Left kidney (tissue), 2 donors: ENCODE measurements around the gene RIMS1. TPM values are rescaled to one million over a fixed set of nuclear protein-coding genes. Genes with fewer than 3 reads are reported as not detected.

Source experiments
- DNase-seq: peaks from one replicate; pipeline ENCODE4 v3.0.0-alpha.2; 2013
- polyA plus RNA-seq: library from polyadenylated mRNA; unstranded; fragments of 120-200 nt; gene quantifications from one replicate; pipeline ENCODE4 v1.2.1, GENCODE V29; 2013; ENCODE audit not compliant: insufficient read length

Gene RIMS1
- polyA plus RNA-seq, 1 donor = 2.8 TPM

GRCh38 chr6:72084992-72085569, 198.7 kb downstream of the RIMS1 start:
- DNase-seq = peak; percentile 13

DNA sequence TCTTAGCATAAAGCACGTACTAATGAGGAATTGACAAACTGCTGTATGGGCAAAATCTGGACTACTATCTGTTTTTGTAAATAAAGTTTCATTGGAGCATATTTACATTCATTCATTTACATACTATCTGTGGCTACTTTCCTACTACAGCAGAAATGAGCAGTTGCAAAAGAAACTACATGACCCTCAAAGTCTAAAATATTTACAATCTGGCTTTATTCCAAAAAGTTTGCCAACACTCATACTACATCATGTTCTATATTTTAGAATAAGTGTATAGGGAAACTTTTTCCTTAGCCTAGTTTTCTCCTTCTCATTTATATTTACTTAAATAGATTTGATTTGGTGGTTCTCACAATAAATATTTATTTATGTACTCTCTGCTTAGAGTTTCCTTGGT, 208.2 kb downstream of the RIMS1 start:
- no peak for DNase-seq

DNA sequence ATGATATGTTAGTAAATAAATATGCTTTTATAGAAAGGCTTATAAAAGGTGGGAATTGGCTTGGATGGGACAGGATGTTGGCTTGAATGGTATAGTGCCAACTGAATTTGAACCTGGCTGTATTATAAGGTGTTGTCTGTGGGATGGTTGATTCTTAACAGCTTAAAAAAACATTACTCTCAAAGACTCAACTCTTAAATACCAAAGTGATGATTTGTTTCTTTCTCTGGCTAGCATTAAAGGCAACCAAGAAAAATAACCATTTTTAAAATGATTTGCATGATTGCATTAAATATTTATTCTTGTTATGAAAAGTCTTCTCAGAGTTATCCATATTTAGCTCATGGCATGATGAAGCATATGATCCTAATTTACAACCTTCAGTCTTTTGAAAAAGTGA, 216.2 kb downstream of the RIMS1 start:
- no peak for DNase-seq

DNA sequence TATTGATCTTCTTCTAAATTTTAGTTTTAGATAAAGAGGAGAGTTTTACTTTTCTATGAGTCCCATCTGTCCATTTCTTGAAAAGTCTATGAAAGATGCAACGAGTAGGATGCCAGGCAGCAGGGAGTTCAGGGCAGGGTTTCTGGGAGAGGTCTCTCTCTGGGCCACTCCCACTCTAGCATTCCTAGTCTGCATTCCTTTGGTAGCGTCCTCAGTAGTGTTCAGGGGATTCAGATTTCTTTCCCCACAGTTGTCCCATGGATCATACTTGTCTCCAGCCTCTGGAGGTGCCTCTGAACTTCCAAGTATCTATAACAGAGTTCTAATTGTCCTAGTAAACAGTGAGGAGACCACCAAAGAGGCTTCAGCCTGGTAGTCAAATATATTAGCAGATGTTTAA, 225.3 kb downstream of the RIMS1 start:
- no peak for DNase-seq

- no peak for DNase-seq
Observed at GRCh38 chr6:72130327-72130726, 244.0 kb downstream of the RIMS1 start.

GRCh38 chr6:72132427-72132826, 246.1 kb downstream of the RIMS1 start:
- DNase-seq = no peak

GRCh38 chr6:72132851-72133250, 246.5 kb downstream of the RIMS1 start:
- no peak for DNase-seq

DNA sequence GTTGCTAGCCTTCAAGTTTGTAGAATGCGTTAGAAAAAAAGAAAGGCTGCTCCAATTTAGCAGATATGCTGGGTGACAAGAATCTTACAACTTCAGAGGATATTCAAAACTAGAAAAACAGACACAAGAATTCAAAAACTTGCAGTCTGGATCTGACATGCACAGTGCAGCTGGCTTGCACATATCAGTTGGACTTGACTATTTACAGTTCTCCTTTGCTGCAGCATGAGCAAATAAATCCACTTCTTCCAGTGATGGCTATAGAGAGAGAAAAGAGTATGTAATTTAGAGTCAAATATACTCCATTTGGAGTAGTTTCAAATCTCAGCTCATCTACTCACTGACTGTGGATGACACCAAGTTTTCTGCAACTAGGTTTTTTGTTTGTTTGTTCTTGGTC, 247.0 kb downstream of the RIMS1 start:
- no peak for DNase-seq

GRCh38 chr6:72140795-72141194, 254.4 kb downstream of the RIMS1 start:
- DNase-seq = no peak

- DNase-seq = no peak
Observed at GRCh38 chr6:72149715-72150114, 263.4 kb downstream of the RIMS1 start.

- DNase-seq = no peak
Observed at GRCh38 chr6:72151742-72152141, 265.4 kb downstream of the RIMS1 start.

GRCh38 chr6:72175916-72176315, 289.6 kb downstream of the RIMS1 start:
- DNase-seq = no peak

- peak; percentile 39 for DNase-seq
Observed at GRCh38 chr6:72182337-72183246, 296.2 kb downstream of the RIMS1 start.

DNA sequence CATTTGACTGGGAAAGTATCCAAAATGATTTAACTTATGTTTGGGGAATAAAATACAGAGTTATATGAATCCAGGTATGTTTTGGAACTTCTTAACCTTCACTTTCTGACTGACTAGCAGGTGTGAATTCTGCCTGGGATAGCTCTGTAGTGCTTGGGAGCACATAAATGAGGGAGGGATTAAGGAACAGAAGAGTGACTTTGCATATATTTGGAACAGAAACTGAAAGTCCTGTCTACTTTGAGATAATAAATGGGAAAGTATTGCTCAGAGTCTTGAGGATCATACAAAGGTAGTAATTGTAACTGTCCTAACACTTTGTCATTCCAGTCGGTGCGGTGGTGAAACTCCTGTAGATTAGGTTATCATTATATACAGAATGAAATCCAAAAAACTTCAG, 317.6 kb downstream of the RIMS1 start:
- no peak for DNase-seq

GRCh38 chr6:72205500-72205899, 319.1 kb downstream of the RIMS1 start:
- no peak for DNase-seq

DNA sequence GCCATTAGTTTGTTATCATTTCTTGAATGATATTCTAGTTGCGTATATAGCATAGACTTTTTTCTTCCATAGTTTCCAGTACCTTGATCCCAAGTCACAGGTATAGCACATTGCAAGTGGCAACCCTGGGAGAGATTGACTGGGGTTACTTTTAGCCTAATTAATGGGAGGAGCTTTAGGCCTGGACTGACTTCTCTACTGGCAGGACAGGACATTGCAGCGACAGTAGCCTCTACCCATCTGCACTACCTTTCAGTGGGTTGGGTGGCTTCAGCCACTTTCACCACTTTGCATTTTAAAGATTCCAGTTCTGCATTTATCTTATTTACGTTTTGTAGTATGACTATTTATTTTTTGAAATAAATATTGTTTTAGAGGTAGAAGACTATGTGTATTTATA, 320.3 kb downstream of the RIMS1 start:
- DNase-seq = no peak

DNA sequence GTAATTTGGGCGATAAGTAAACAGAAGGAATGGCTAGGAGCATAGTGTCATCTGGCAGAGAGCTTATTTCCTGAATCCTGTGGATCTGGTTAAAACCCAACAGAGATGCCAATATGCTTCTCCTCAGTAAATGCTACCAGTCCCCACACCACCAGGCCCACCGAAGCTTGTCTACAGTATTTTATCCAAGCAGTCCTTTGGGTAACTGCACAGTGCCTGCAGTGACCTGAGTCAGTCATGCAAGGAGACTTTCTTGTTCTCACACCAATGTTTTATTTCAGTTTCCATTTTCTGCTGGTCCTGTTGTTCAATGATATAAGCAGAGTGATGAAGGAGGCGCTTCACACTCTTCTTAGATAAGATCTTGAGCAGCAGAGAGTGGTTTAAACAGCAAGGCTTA, 326.3 kb downstream of the RIMS1 start:
- DNase-seq = no peak

DNA sequence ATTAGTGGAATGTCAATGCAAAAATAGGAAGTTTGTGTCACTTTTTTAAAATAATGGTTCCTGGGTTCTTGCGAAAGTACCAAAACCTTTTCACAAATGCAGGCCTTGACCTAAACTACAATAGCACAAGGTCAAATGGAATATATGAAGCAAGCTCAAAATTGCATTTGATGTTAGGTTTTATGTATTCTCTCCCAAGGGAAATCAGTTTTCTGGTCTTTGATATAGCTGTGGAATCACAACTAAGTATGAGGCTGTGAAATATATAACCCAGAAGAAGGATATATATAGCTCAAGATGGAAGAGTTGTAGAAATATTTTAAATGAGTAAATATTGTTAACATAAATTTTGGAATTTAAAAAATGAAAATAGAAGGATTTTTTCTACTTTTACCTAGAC, 327.3 kb downstream of the RIMS1 start:
- DNase-seq = no peak

DNA sequence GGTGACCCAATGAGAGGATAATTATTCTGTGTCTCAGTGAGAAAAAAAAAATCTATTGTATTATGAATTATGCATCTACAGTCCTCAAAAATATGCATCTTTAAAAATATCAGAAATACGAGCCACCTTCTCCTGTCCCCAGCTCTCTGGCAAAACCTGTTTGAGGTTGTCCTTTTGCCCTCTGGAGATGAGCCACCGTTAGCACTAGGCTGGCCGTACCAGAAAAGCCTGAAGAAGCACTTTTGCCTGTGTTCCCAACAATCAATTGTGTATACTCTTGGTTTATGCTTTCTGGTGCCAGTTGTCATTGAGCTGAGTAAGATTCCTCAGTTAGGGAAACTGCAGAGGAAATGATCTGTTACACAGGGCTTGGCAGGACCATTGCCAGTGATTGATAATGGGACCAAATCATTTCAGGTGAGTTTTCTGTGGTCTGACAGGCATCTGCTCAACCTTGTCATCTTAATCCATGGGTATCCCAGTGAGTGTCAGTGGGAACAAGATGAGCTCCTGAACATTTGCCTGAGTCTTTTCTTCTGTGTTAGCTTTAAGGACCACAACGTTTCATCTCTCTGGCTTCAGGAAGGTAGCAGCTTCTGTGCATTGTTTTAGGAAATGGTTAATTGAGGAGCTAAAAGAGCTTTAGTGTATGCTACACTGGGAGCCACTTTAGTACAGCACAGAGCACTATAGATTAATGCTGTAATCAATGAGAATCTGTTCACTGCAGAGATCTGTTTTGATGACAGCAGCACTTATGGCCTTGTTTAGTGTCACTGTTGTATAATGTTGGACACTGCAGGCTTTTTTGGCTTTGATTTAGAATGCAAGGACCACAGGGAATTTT, 330.1 kb downstream of the RIMS1 start:
- DNase-seq = no peak

- no peak for DNase-seq
Observed at GRCh38 chr6:72217626-72218025, 331.3 kb downstream of the RIMS1 start.

DNA sequence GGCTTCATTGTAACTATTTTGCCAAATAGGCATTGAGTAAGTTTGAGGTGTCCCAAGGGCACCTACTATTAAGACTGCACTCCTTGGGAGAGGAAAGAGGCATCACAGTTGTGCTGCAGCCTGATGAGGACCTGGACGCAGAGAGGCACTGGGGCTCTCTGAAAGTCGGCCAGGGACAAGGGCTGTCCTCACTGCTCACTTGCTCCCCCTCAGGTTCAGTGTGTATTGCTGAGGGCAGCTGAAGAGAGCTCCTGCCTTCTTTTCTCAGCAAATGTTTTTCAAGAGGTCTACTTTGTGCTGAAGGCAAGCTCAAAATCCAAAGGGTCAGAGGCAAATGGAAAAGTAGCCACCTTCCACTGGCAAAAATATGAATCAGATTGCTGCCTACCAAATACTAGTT, 331.8 kb downstream of the RIMS1 start:
- DNase-seq = peak; percentile 13

DNA sequence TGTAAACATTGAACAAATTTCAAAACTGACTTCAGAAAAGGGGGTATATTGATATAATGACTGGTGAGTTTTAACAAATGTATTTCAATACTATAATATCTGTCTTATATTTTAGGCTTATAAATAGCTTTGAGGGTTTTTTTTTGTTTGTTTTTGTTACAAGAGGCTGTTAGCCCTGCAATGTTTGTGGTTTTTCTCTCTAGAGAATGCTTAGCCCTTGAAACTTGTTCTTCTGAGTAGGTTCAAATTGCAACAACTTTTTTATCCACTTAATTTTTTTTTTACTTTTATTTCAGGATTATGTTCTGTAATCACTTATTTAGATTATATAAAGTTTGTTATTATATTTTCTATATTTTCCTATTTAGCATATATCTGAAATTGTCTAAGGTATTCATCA, 333.2 kb downstream of the RIMS1 start:
- no peak for DNase-seq

GRCh38 chr6:72238021-72238420, 351.7 kb downstream of the RIMS1 start:
- no peak for DNase-seq
